Measurements from ENCODE around the gene PROB1. TPM values are rescaled to one million over a fixed set of nuclear protein-coding genes. Genes with fewer than 3 reads are reported as not detected.

PROB1 gene
- total and polyA plus RNA-seq, 11 donors = 18.9 to 63.4 (median 35.8) TPM

DNA sequence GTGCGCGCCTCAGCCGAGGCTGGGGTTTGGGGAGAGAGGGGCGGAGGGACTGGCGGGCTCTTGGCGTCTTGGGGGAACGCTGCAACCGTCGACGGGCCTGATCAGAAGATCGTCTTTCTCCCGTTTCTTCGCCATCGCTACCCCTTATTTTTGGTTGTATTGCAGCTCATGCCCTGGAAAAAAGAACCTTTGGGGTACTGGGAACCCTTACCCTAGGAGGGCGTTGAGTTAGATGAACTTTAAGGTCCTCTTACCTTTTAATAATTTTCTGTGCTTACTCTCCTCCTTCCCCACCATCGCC lies 52.5 kb downstream of the PROB1 start:
- ATAC-seq (no peak), DNase-seq (no peak)
- Histone ChIP-seq H3K4me1 (peaks cover 0 to 41% (median 26%) of the 10 kb centered on the region in 12 donors), H3K4me3 (peak overlapping the region; percentile 54 to 98 (median 76)), H3K27ac (peak overlapping the region; percentile 91 to 99 (median 96)), H3K36me3 (peaks cover 0 to 9% (median 2%) of the 10 kb centered on the region in 9 donors), H3K27me3 (no peaks in the 10 kb centered on the region), H3K9me3 (no peaks in the 10 kb centered on the region)
- intact Hi-C loops (cut with DNase I) = loop anchor here in 7 of 10 donors (5.0 to 10.0 kb wide), 6 partner anchors 35 to 60 kb away; partner anchors contain the start of genes MATR3 (in 3 of the 7) and SPATA24 (in 1 of the 7)
- 0 to 1% (median 0%) methylated on average over 16 of the region's 16 CpGs for WGBS, 4 donors
- TF ChIP-seq POLR2A (IDR thresholded peaks at IDR 0.05) = no peak
- TF ChIP-seq, protein P1, sequence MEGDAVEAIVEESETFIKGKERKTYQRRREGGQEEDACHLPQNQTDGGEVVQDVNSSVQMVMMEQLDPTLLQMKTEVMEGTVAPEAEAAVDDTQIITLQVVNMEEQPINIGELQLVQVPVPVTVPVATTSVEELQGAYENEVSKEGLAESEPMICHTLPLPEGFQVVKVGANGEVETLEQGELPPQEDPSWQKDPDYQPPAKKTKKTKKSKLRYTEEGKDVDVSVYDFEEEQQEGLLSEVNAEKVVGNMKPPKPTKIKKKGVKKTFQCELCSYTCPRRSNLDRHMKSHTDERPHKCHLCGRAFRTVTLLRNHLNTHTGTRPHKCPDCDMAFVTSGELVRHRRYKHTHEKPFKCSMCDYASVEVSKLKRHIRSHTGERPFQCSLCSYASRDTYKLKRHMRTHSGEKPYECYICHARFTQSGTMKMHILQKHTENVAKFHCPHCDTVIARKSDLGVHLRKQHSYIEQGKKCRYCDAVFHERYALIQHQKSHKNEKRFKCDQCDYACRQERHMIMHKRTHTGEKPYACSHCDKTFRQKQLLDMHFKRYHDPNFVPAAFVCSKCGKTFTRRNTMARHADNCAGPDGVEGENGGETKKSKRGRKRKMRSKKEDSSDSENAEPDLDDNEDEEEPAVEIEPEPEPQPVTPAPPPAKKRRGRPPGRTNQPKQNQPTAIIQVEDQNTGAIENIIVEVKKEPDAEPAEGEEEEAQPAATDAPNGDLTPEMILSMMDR (IDR thresholded peaks at IDR 0.05) = no peak

DNA sequence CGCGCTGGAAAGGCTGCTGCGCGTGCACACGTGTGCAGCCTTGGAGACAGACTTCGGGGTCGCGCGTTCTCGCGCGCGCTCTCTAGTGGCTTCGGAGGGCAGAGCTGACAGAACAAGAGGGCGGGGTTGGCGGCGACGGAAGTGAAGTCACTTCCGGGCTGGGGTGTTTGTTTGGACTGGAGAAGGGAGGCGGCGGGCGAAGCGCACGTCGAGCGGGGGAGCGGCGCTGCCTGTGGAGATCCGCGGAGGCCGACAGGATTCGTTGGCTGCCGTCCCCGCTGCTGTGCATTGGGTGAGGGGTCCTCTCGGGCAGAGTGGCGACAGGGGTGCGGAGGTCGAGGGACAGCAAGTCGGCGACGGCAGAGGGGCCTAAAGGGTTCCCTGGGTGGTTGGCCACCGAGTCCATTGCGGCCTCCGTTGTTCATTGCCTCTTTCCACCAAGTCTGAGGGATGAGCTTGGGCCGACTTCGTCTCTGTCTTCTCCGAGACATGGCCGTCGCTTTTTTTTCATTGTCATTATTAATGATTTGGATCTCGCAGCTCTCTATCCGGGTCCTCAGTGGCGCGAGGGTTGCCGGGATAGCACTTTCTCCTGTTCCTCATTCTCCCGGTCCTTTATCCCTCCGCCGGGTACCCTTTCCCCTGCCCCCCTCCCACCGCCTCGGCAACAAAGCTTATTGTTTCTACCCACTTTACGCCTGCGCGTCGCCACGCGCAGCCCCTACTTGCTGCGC lies 53.0 kb downstream of the PROB1 start, which contains the start of gene PAIP2:
TSS of gene PAIP2 (plus strand) at position 166 of the 734 bp plus-strand sequence. CDS start 21,931 bp downstream, outside the sequence.
- 0 to 1% (median 0%) methylated on average over 47 to 66 of the region's 66 CpGs for WGBS, 4 donors
- Histone ChIP-seq H3K4me1 (peaks cover 0 to 39% (median 26%) of the 10 kb centered on the region in 12 donors), H3K9me3 (no peaks in the 10 kb centered on the region), H3K27me3 (no peaks in the 10 kb centered on the region), H3K4me3 (peak within 1 kb of the TSS; percentile 54 to 98 (median 76)), H3K36me3 (peaks cover 0 to 9% (median 0%) of the 10 kb centered on the region in 9 donors), H3K27ac (peak within 1 kb of the TSS; percentile 91 to 99 (median 96))
- TF ChIP-seq, protein P1 (IDR thresholded peaks at IDR 0.05) = peak; percentile 59 to 91 (median 76)
- peak; percentile 74 to 91 for TF ChIP-seq POLR2A (IDR thresholded peaks at IDR 0.05)
- intact Hi-C loops (cut with DNase I) = loop anchor here in 8 of 10 donors (2.0 to 10.0 kb wide), 7 partner anchors 35 to 60 kb away; partner anchors contain the start of genes MATR3 (in 4 of the 8) and SPATA24 (in 1 of the 8)
- ATAC-seq (peak; percentile 95 to 99 (median 98)), DNase-seq (peak; percentile 97 to 99 (median 99))

DNA sequence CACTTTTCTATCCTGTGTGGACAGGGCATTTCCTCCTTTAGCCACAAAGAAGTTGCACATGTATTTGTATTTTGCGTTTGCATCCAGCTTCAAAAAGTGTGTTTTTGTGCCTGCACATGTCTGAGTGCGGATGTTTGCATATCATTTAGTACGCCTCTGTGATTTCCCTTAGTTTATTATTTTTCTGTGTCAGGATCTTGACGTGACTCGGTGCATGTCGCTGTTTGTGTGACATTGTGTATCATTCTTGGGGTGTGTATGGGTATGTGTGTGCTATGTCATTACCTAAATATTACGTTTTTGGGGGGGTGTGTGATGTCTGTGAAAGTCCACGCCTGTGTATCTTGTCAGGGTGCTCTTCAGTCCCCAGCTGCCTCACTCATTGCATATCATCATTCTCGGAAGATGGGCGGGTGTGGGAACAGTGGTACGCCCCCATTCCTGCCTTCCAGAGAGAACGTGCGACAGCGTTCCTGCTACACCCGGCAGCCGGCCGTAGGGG lies 53.7 kb downstream of the PROB1 start:
- TF ChIP-seq, protein P1 (IDR thresholded peaks at IDR 0.05) = no peak
- TF ChIP-seq POLR2A (IDR thresholded peaks at IDR 0.05) = no peak
- H3K9me3 ChIP-seq = no peaks in the 10 kb centered on the region
- no peak for ATAC-seq
- H3K27ac ChIP-seq = peak overlapping the region in 9 of 12 donors; percentile 91 to 99 (median 97)
- peaks cover 0 to 9% (median 0%) of the 10 kb centered on the region in 9 donors for H3K36me3 ChIP-seq
- 5 to 6% (median 6%) methylated on average over 17 of the region's 17 CpGs for WGBS, 4 donors
- peaks cover 0 to 39% (median 26%) of the 10 kb centered on the region in 12 donors for H3K4me1 ChIP-seq
- intact Hi-C loops (cut with DNase I) = loop anchor here in 8 of 10 donors (2.0 to 10.0 kb wide), 7 partner anchors 34 to 61 kb away; partner anchors contain the start of genes MATR3 (in 4 of the 8) and SPATA24 (in 1 of the 8)
- no peaks in the 10 kb centered on the region for H3K27me3 ChIP-seq
- DNase-seq = no peak
- H3K4me3 ChIP-seq = peak overlapping the region in 11 of 12 donors; percentile 54 to 98 (median 75)

Other genes with a start within 250 kb of the PROB1 start
- 100 to 1,000 TPM in 1 of 9 donors, 10 to 100 TPM in 8; 33.8 to 341 (median 39.8) TPM for gene SIL1, start 196.7 kb downstream of the PROB1 start, total RNA-seq
- 10 to 100 TPM; 42.2 to 56.3 TPM for gene SIL1, start 196.7 kb downstream of the PROB1 start, polyA plus RNA-seq
- gene MATR3, start 101.4 kb downstream of the PROB1 start, total RNA-seq = 100 to 1,000 TPM; 133 to 208 (median 139) TPM
- gene MATR3, start 101.4 kb downstream of the PROB1 start, polyA plus RNA-seq = 100 to 1,000 TPM in 1 of 2 donors, 10 to 100 TPM in 1; 97.2 to 115 TPM
- 100 to 1,000 TPM; 111 to 154 (median 132) TPM for gene PAIP2, start 53.2 kb downstream of the PROB1 start, total RNA-seq
- gene PAIP2, start 53.2 kb downstream of the PROB1 start, polyA plus RNA-seq = 100 to 1,000 TPM in 1 of 2 donors, 10 to 100 TPM in 1; 93.2 to 138 TPM
- not detected for gene SLC23A1, start 11.8 kb downstream of the PROB1 start, total RNA-seq
- gene SLC23A1, start 11.8 kb downstream of the PROB1 start, polyA plus RNA-seq = not detected
- 1 to 10 TPM in 3 of 9 donors, under 1 TPM in 4, not detected in 2; 0.31 to 5.2 (median 0.97) TPM for gene MZB1, start 5.2 kb downstream of the PROB1 start, total RNA-seq
- under 1 TPM; 0.33 to 0.72 TPM for gene MZB1, start 5.2 kb downstream of the PROB1 start, polyA plus RNA-seq
- gene SPATA24, start 9.0 kb upstream of the PROB1 start, total RNA-seq = 10 to 100 TPM; 10.7 to 25.9 (median 16.0) TPM
- 10 to 100 TPM; 12.6 to 37.8 TPM for gene SPATA24, start 9.0 kb upstream of the PROB1 start, polyA plus RNA-seq
- 10 to 100 TPM in 5 of 9 donors, 1 to 10 TPM in 4; 4.8 to 17.8 (median 14.2) TPM for gene DNAJC18, start 44.4 kb upstream of the PROB1 start, total RNA-seq
- gene DNAJC18, start 44.4 kb upstream of the PROB1 start, polyA plus RNA-seq = 1 to 10 TPM; 4.0 to 4.7 TPM
- 10 to 100 TPM; 13.4 to 59.3 (median 21.3) TPM for gene ECSCR, start 67.6 kb upstream of the PROB1 start, total RNA-seq
- gene ECSCR, start 67.6 kb upstream of the PROB1 start, polyA plus RNA-seq = 10 to 100 TPM; 18.1 to 55.3 TPM
- under 1 TPM in 1 of 9 donors, not detected in 8; 0.16 TPM for gene SMIM33, start 75.9 kb upstream of the PROB1 start, total RNA-seq
- gene SMIM33, start 75.9 kb upstream of the PROB1 start, polyA plus RNA-seq = not detected
- 100 to 1,000 TPM in 1 of 9 donors, 10 to 100 TPM in 8; 32.4 to 119 (median 57.9) TPM for gene STING1, start 87.7 kb upstream of the PROB1 start, total RNA-seq
- gene STING1, start 87.7 kb upstream of the PROB1 start, polyA plus RNA-seq = 10 to 100 TPM; 20.4 to 25.9 TPM
- gene UBE2D2, start 166.2 kb upstream of the PROB1 start, total RNA-seq = 100 to 1,000 TPM in 8 of 9 donors, 10 to 100 TPM in 1; 96.2 to 148 (median 134) TPM
- gene UBE2D2, start 166.2 kb upstream of the PROB1 start, polyA plus RNA-seq = 100 to 1,000 TPM in 1 of 2 donors, 10 to 100 TPM in 1; 84.6 to 122 TPM